SK-N-SH (cell line): ENCODE measurements around the gene HOXC11.

Experiments
- CTCF ChIP-seq: fragments of 200-600 bp; sonication (generic); IDR thresholded peaks from 2 replicates; pipeline ENCODE4 v1.6.1; 2017; ENCODE audit warnings: antibody characterized with exemption, mild to moderate bottlenecking, moderate library complexity
- GABPA ChIP-seq: IDR thresholded peaks from 2 replicates; pipeline ENCODE4 v1.4.0; 2012; ENCODE audit warnings: low read depth, mild to moderate bottlenecking
- IRF3 ChIP-seq: fragments of 150-350 bp; IDR thresholded peaks from 2 replicates; pipeline ENCODE4 v1.6.1; 2016; ENCODE audit warnings: mild to moderate bottlenecking, low read depth, low read length
- JUND ChIP-seq: IDR thresholded peaks from 2 replicates; pipeline ENCODE4 v1.4.0; 2012
- MAX ChIP-seq: IDR thresholded peaks from 2 replicates; pipeline ENCODE4 v1.4.0; 2012; ENCODE audit warnings: low read depth
- NFIC ChIP-seq: IDR thresholded peaks from 2 replicates; pipeline ENCODE4 v1.4.0; 2012; ENCODE audit warnings: borderline replicate concordance
- POLR2AphosphoS5 ChIP-seq: IDR thresholded peaks from 2 replicates; pipeline ENCODE4 v1.6.1; 2012; ENCODE audit warnings: low read depth, low read length
- RCOR1 ChIP-seq: fragments of 150-350 bp; IDR thresholded peaks from 2 replicates; pipeline ENCODE4 v1.6.1; 2017; ENCODE audit warnings: antibody characterized with exemption, low read length
- RFX5 ChIP-seq: IDR thresholded peaks from 2 replicates; pipeline ENCODE4 v1.6.1; 2012; ENCODE audit warnings: mild to moderate bottlenecking, improper control_type of control experiment, low read length
- SIN3A ChIP-seq: IDR thresholded peaks from 2 replicates; pipeline ENCODE4 v1.6.1; 2012; ENCODE audit warnings: low read depth, mild to moderate bottlenecking, low read length, moderate library complexity, borderline replicate concordance
- TAF1 ChIP-seq: IDR thresholded peaks from 2 replicates; pipeline ENCODE4 v1.6.1; 2012; ENCODE audit warnings: low read depth, mild to moderate bottlenecking, low read length, moderate library complexity, borderline replicate concordance

- TF ChIP-seq IRF3, result no peak
- no peak for TF ChIP-seq RCOR1
- TF ChIP-seq CTCF, result no peak
- TF ChIP-seq TAF1, result no peak
- no peak for TF ChIP-seq POLR2AphosphoS5
- TF ChIP-seq GABPA, result no peak
- TF ChIP-seq RFX5, result no peak
- no peak for TF ChIP-seq NFIC
- TF ChIP-seq MAX, result peak; percentile 60
- TF ChIP-seq SIN3A, result no peak
- TF ChIP-seq JUND, result no peak
Observed at GRCh38 chr12:54009171-54010052, 36.5 kb downstream of the HOXC11 start.
